HEK293T (cell line): ENCODE measurements around the gene AWAT2.

Experiments used
- CTCF ChIA-PET: fragments of 350-600 bp; formaldehyde crosslinking; extraction: SDS; loops from one replicate; lab custom pipeline; 2021; ENCODE audit warnings: antibody characterized with exemption, inconsistent platforms; lab: Yijun Ruan, JAX
- POLR2A ChIA-PET: fragments of 350-600 bp; formaldehyde crosslinking; extraction: SDS; loops from one replicate; lab custom pipeline; 2020; ENCODE audit warnings: antibody characterized with exemption, inconsistent platforms; lab: Yijun Ruan, JAX
- DNase-seq: peaks from one replicate; pipeline ENCODE4 v3.0.0; 2012; ENCODE audit warnings: mixed read lengths; ENCODE audit errors: extremely low spot score
- ARNT ChIP-seq: fragments of 450-650 bp; IDR thresholded peaks from 2 replicates; pipeline ENCODE4 v1.6.1; 2017; ENCODE audit warnings: mild to moderate bottlenecking
- BHLHE40 ChIP-seq: fragments of 450-650 bp; IDR thresholded peaks from 2 replicates; pipeline ENCODE4 v1.6.1; 2016; ENCODE audit warnings: mild to moderate bottlenecking, moderate library complexity, borderline replicate concordance
- CTBP1 ChIP-seq: fragments of 450-650 bp; IDR thresholded peaks from 2 replicates; pipeline ENCODE4 v1.6.1; 2016; ENCODE audit warnings: borderline replicate concordance
- ELF4 ChIP-seq: fragments of 450-650 bp; IDR thresholded peaks from 2 replicates; pipeline ENCODE4 v1.6.1; 2017; ENCODE audit warnings: antibody characterized with exemption
- FOXA1 ChIP-seq: fragments of 450-650 bp; IDR thresholded peaks from 2 replicates; pipeline ENCODE4 v1.6.1; 2016; ENCODE audit warnings: mild to moderate bottlenecking
- FOXK2 ChIP-seq: fragments of 450-650 bp; IDR thresholded peaks from 2 replicates; pipeline ENCODE4 v1.6.1; 2016; ENCODE audit warnings: mild to moderate bottlenecking
- FOXM1 ChIP-seq: fragments of 450-650 bp; IDR thresholded peaks from 2 replicates; pipeline ENCODE4 v1.6.1; 2017; ENCODE audit warnings: mild to moderate bottlenecking, borderline replicate concordance
- HDGF ChIP-seq: fragments of 450-650 bp; IDR thresholded peaks from 2 replicates; pipeline ENCODE4 v1.6.1; 2017; ENCODE audit warnings: antibody characterized with exemption, borderline replicate concordance
- L3MBTL2 ChIP-seq: fragments of 450-650 bp; conservative IDR thresholded peaks from 2 replicates; pipeline ENCODE4 v1.6.1; 2016; ENCODE audit warnings: mild to moderate bottlenecking
- LEF1 ChIP-seq: fragments of 450-650 bp; IDR thresholded peaks from 2 replicates; pipeline ENCODE4 v1.6.1; 2017; ENCODE audit warnings: mild to moderate bottlenecking, borderline replicate concordance
- NFRKB ChIP-seq: fragments of 450-650 bp; IDR thresholded peaks from 2 replicates; pipeline ENCODE4 v1.6.1; 2016; ENCODE audit warnings: mild to moderate bottlenecking, moderate library complexity
- PKNOX1 ChIP-seq: fragments of 450-650 bp; IDR thresholded peaks from 2 replicates; pipeline ENCODE4 v1.6.1; 2016
- SP1 ChIP-seq: fragments of 450-650 bp; IDR thresholded peaks from 2 replicates; pipeline ENCODE4 v1.6.1; 2017
- SUZ12 ChIP-seq: fragments of 450-650 bp; IDR thresholded peaks from 2 replicates; pipeline ENCODE4 v1.6.1; 2016; ENCODE audit warnings: mild to moderate bottlenecking
- TARDBP ChIP-seq: fragments of 450-650 bp; IDR thresholded peaks from 2 replicates; pipeline ENCODE4 v1.6.1; 2016
- ZNF384 ChIP-seq: fragments of 450-650 bp; IDR thresholded peaks from 2 replicates; pipeline ENCODE4 v1.6.1; 2016

AWAT2 gene

GRCh38 chrX:69991685-69992084 lies 58.1 kb downstream of the AWAT2 start:
- TF ChIP-seq SP1 (no peak), FOXM1 (no peak), PKNOX1 (no peak), TARDBP (no peak), L3MBTL2 (no peak), CTBP1 (no peak), NFRKB (no peak), FOXA1 (no peak), ELF4 (no peak), BHLHE40 (no peak), ARNT (no peak), SUZ12 (no peak), FOXK2 (no peak), HDGF (no peak), ZNF384 (no peak), LEF1 (no peak)
- no peak for DNase-seq
- CTCF ChIA-PET = no interaction called here
- POLR2A ChIA-PET = no interaction called here
